ENCODE results near the gene LRIG2. TPM values are rescaled to one million over a fixed set of nuclear protein-coding genes. Genes with fewer than 3 reads are reported as not detected.
"Not testable (repeated sequence)": the region's sequence is repeated elsewhere in the genome, so short reads cannot be mapped to it uniquely, and the experiment has no call there.

The LRIG2 gene
- total and polyA plus RNA-seq, 4 donors = 2.9 to 33.6 (median 8.3) TPM

DNA sequence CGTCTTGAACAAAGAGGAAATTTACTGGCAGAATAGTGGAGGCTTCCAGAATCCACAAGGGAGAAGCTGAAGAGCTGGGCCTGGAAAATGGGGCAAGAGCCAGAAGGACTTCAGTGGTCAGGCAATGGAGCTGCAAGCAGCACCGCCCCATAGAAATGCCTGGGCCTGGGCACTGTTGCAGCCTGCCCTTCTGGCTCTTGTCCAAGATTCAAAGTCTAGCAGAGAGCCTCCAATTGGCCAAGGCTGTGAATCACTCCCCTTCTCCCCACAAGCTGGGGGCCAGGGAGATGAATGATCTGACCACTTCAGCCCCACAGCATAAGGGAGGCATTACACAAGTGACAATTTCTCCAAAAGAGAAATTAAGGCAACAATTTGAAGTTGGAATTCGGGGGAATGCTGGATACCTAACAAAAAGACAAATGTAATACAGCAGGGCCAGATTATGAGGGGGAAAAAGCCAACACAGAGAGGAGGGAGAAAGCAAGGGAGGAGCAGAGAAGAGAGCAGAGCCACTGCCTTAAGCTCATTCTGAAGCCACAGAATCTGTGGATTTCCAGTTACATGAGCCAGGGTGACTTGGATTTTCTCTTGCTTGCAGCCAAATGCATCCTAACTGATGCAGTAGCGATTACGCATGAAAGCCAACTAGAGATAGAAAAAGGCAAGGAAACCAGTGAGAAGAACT is 80.3 kb downstream of the LRIG2 start:
- Histone ChIP-seq H3K4me3 (no peak overlapping the region), H3K9me3 (ENCODE audit: control insufficient read depth in 4 of 4, insufficient read depth in 3 of 4, low read length in 3 of 4) (peaks cover 0 to 6% (median 5%) of the 10 kb centered on the region in 4 donors), H3K27me3 (ENCODE audit: control insufficient read depth in 3 of 3, insufficient read depth in 3 of 3, low read length in 2 of 3) (no peaks in the 10 kb centered on the region), H3K36me3 (ENCODE audit: control insufficient read depth in 4 of 4, insufficient read depth in 4 of 4, low read length in 4 of 4) (no peaks in the 10 kb centered on the region), H3K27ac (ENCODE audit: low read depth in 1 of 2, low read length in 1 of 2) (no peak overlapping the region), H3K9ac (ENCODE audit: insufficient read depth in 1 of 2, low read length in 2 of 2) (no peak overlapping the region), H3K4me1 (ENCODE audit: control insufficient read depth in 5 of 5, insufficient read depth in 5 of 5, low read length in 5 of 5) (no peaks in the 10 kb centered on the region)
- whole genome bisulfite sequencing, 2 donors = 88 to 91% methylated on average over 5 of the region's 5 CpGs
- TF ChIP-seq, protein P1, sequence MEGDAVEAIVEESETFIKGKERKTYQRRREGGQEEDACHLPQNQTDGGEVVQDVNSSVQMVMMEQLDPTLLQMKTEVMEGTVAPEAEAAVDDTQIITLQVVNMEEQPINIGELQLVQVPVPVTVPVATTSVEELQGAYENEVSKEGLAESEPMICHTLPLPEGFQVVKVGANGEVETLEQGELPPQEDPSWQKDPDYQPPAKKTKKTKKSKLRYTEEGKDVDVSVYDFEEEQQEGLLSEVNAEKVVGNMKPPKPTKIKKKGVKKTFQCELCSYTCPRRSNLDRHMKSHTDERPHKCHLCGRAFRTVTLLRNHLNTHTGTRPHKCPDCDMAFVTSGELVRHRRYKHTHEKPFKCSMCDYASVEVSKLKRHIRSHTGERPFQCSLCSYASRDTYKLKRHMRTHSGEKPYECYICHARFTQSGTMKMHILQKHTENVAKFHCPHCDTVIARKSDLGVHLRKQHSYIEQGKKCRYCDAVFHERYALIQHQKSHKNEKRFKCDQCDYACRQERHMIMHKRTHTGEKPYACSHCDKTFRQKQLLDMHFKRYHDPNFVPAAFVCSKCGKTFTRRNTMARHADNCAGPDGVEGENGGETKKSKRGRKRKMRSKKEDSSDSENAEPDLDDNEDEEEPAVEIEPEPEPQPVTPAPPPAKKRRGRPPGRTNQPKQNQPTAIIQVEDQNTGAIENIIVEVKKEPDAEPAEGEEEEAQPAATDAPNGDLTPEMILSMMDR (IDR thresholded peaks at IDR 0.05; ENCODE audit: control extremely low read depth, extremely low read depth) = no peak
- ATAC-seq (ENCODE audit: insufficient read depth, low FRiP score) = no peak
- DNase-seq = no peak

GRCh38 chr1:113156368-113156767 is 83.4 kb downstream of the LRIG2 start:
- peaks cover 0 to 6% (median 5%) of the 10 kb centered on the region in 4 donors for H3K9me3 ChIP-seq (ENCODE audit: control insufficient read depth in 4 of 4, insufficient read depth in 3 of 4, low read length in 3 of 4)
- 88 to 95% methylated on average over 1 of the region's 1 CpG for WGBS, 2 donors
- no peak overlapping the region for H3K9ac ChIP-seq (ENCODE audit: insufficient read depth in 1 of 2, low read length in 2 of 2)
- no peaks in the 10 kb centered on the region for H3K27me3 ChIP-seq (ENCODE audit: control insufficient read depth in 3 of 3, insufficient read depth in 3 of 3, low read length in 2 of 3)
- ATAC-seq (ENCODE audit: insufficient read depth, low FRiP score) (no peak), DNase-seq (no peak)
- H3K4me3 ChIP-seq = no peak overlapping the region
- no peaks in the 10 kb centered on the region for H3K4me1 ChIP-seq (ENCODE audit: control insufficient read depth in 5 of 5, insufficient read depth in 5 of 5, low read length in 5 of 5)
- no peaks in the 10 kb centered on the region for H3K36me3 ChIP-seq (ENCODE audit: control insufficient read depth in 4 of 4, insufficient read depth in 4 of 4, low read length in 4 of 4)
- TF ChIP-seq, protein P1 (IDR thresholded peaks at IDR 0.05; ENCODE audit: control extremely low read depth, extremely low read depth) = no peak
- H3K27ac ChIP-seq (ENCODE audit: low read depth in 1 of 2, low read length in 1 of 2) = no peak overlapping the region

- WGBS, 2 donors = 82 to 87% methylated on average over 6 of the region's 6 CpGs
Measured at GRCh38 chr1:113158743-113159142, 85.7 kb downstream of the LRIG2 start.

GRCh38 chr1:113166473-113166872 is 93.5 kb downstream of the LRIG2 start:
- DNase-seq = no peak
- WGBS, 2 donors = 84 to 89% methylated on average over 5 of the region's 5 CpGs
- no peak overlapping the region for H3K27ac ChIP-seq (ENCODE audit: low read depth in 1 of 2, low read length in 1 of 2)

More at GRCh38 chr1:113158743-113159142, 85.7 kb downstream of the LRIG2 start:
- not testable (repeated sequence) for H3K27ac ChIP-seq (ENCODE audit: low read depth in 1 of 2, low read length in 1 of 2); H3K4me1 ChIP-seq (ENCODE audit: control insufficient read depth in 5 of 5, insufficient read depth in 5 of 5, low read length in 5 of 5); H3K4me3 ChIP-seq; ATAC-seq (ENCODE audit: insufficient read depth, low FRiP score); DNase-seq; H3K9me3 ChIP-seq (ENCODE audit: control insufficient read depth in 4 of 4, insufficient read depth in 3 of 4, low read length in 3 of 4); H3K9ac ChIP-seq (ENCODE audit: insufficient read depth in 1 of 2, low read length in 2 of 2); H3K27me3 ChIP-seq (ENCODE audit: control insufficient read depth in 3 of 3, insufficient read depth in 3 of 3, low read length in 2 of 3); H3K36me3 ChIP-seq (ENCODE audit: control insufficient read depth in 4 of 4, insufficient read depth in 4 of 4, low read length in 4 of 4)

More at GRCh38 chr1:113166473-113166872, 93.5 kb downstream of the LRIG2 start:
- H3K36me3 ChIP-seq (ENCODE audit: control insufficient read depth in 4 of 4, insufficient read depth in 4 of 4, low read length in 4 of 4) = no peaks in the 10 kb centered on the region
- H3K9ac ChIP-seq (ENCODE audit: insufficient read depth in 1 of 2, low read length in 2 of 2) = no peak overlapping the region
- no peaks in the 10 kb centered on the region for H3K27me3 ChIP-seq (ENCODE audit: control insufficient read depth in 3 of 3, insufficient read depth in 3 of 3, low read length in 2 of 3)
- ATAC-seq (ENCODE audit: insufficient read depth, low FRiP score) = no peak
- H3K9me3 ChIP-seq (ENCODE audit: control insufficient read depth in 4 of 4, insufficient read depth in 3 of 4, low read length in 3 of 4) = peaks cover 0 to 3% (median under 1%) of the 10 kb centered on the region in 4 donors
- H3K4me3 ChIP-seq = no peak overlapping the region
- TF ChIP-seq, protein P1 (IDR thresholded peaks at IDR 0.05; ENCODE audit: control extremely low read depth, extremely low read depth) = no peak
- H3K4me1 ChIP-seq (ENCODE audit: control insufficient read depth in 5 of 5, insufficient read depth in 5 of 5, low read length in 5 of 5) = no peaks in the 10 kb centered on the region
